ENCODE measurements around the gene IL20.

DNA sequence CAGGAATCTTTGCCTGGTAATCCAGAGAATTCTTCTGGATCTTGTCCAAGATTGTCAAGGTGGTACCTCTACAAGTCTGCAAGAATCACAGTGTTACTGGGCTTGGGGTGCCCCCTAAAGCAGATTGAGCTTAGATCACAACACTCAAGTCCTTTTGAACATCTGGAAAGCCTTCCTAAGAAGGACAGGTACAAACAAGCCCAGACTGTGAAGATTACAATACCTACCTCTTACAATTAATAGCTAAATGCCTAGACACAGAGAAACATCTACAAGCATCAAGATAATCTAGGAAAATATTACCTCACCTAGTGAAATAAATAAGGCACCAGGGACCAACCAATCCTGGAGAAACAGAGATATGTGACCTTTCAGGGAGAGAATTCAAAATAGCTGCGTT lies 17.5 kb upstream of the IL20 start:
- TF ChIP-seq EP300 (IDR thresholded peaks at IDR 0.05; ENCODE audit: borderline replicate concordance) (no peak), CEBPB (IDR thresholded peaks at IDR 0.05) (no peak), YY1 (IDR thresholded peaks at IDR 0.05; ENCODE audit: low read depth) (no peak), TAF1 (IDR thresholded peaks at IDR 0.05; ENCODE audit: low read depth) (no peak), REST (IDR thresholded peaks at IDR 0.05; ENCODE audit: low read depth) (no peak), TEAD4 (IDR thresholded peaks at IDR 0.05) (no peak), ZBTB7A (IDR thresholded peaks at IDR 0.05; ENCODE audit: low read depth) (no peak), CREB1 (IDR thresholded peaks at IDR 0.05; ENCODE audit: low read depth) (no peak), TCF12 (IDR thresholded peaks at IDR 0.05; ENCODE audit: low read depth) (no peak), EGR1 (IDR thresholded peaks at IDR 0.05) (no peak), MAX (IDR thresholded peaks at IDR 0.05) (no peak), RAD21 (IDR thresholded peaks at IDR 0.05; ENCODE audit: low read depth) (no peak), NFIC (IDR thresholded peaks at IDR 0.05) (no peak)
- TF ChIP-seq, protein P1, sequence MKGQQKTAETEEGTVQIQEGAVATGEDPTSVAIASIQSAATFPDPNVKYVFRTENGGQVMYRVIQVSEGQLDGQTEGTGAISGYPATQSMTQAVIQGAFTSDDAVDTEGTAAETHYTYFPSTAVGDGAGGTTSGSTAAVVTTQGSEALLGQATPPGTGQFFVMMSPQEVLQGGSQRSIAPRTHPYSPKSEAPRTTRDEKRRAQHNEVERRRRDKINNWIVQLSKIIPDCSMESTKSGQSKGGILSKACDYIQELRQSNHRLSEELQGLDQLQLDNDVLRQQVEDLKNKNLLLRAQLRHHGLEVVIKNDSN (IDR thresholded peaks at IDR 0.05): no peak
